Right kidney (tissue), 1 donor: ENCODE results near the gene NPPA.

Experiments used
- DNase-seq: peaks from one replicate; pipeline ENCODE4 v3.0.0-alpha.2; 2016

The NPPA gene

DNA sequence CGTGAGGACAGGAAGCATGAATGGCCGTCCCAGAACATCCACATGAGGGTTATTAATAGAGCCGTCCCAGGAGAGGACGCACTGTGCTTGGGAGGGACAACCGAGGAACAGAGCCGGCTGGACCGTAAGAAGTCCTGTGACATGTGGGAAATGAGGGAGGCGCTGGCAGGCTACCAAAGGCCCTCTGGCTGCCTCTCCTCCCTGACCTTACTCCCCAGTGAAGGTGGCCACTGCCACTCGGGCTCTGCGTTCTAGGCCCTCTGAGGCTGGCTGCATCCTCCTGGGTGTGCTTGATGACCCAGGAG, 26.6 kb upstream of the NPPA start:
- no peak for DNase-seq

DNA sequence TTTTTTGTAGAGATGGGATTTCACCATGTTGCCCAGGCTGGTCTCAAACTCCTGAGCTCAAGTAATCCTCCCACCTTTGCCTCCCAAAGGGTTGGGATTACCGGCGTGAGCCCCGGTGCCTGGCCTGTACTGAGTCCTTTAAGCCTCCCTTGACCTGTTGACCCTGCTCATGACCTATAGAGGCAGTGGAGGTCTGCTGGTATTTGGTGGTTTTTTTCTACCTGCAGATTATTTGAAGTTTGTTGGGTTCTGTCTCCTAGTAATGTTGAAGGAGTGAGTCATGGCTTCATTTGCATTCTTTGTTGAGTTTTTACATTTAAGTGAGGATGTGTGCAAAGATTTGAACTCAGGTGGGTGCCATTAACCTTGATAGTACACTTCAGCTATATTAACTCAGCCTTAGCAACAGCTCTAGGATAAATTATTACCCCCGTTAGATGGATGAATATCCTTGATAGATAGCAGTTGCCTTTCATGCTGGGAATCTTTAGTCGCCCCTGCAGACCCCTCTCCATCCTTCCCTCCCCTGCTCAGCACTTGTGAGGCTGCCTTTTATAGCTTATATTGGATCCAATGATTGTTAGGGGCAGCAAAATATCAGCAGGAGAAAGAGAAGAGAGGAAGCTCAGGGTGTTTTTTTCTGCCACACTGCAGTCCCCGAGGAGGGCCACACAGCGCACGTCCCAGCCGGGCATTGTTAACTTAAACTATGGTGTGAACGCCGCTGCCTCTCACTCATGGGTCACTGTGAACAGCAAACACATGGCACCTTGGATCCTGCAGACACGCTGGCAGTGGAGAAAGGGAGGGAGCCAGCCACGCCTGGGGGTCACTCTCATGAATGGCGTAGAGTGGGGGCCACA, 26.0 kb upstream of the NPPA start:
- no peak for DNase-seq

DNA sequence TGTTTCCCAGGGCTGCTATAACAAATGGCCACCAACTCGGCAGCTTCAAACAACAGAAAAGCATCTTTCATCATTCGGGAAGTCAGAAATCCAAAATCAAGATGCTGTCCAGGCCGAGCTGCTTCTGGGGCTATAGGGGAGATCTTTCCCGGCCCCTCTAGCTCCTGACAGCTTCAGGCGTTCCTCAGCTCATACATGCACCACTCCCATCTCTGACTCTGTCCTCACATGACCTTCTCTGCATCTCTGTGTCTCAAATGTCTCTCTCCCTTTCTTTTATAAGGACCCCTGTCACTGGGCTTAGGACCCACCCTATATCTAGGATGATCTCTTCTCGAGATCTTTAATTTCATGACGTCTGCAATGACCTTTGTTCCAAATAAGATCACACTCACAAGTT, 25.0 kb upstream of the NPPA start:
- no peak for DNase-seq

DNA sequence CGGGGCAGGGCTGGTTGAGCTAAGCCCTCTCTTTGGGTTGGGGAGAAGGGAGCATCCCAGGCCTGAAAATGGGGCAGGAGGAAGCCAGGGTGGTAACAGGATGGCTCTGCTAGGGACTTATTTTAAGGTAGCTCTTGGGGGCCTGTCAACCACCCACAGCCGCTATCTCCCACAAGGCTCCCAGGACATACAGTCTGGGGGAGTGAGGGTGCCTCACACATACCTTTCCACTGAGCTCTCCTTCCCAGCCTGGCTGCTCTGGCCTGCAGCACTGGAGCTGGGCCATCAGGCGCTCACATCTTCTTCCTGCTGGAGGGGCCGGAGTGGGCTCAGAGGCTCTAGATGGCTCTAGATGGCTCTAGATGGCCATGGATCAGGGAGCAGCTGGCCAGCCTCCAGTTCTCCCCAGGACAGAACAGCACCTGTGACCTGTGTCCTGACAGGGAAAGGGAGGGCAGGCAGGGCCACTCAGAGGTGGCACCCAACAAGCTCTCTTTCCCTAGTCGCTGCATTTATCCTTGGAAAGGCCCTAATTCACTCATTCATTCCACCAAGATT, 22.1 kb upstream of the NPPA start:
- DNase-seq: no peak

DNA sequence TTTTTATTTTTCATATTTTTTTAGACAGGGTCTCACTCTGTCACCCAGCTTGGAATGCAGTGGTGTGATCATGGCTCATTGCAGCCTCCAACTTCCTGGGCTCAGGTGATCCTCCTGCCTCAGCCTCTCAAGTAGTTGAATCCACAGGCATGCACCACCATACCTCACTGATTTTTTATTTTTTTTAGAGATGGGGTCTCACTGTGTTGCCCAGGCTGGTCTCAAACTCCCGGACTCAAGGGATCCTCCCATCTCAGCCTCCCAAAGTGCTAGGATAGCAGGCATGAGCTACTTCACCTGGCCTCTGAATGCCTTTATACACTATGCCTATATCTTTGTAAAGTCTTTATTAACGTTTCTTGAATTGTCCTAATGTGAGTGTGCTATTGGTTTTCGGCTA, 21.5 kb upstream of the NPPA start:
- DNase-seq: no peak

DNA sequence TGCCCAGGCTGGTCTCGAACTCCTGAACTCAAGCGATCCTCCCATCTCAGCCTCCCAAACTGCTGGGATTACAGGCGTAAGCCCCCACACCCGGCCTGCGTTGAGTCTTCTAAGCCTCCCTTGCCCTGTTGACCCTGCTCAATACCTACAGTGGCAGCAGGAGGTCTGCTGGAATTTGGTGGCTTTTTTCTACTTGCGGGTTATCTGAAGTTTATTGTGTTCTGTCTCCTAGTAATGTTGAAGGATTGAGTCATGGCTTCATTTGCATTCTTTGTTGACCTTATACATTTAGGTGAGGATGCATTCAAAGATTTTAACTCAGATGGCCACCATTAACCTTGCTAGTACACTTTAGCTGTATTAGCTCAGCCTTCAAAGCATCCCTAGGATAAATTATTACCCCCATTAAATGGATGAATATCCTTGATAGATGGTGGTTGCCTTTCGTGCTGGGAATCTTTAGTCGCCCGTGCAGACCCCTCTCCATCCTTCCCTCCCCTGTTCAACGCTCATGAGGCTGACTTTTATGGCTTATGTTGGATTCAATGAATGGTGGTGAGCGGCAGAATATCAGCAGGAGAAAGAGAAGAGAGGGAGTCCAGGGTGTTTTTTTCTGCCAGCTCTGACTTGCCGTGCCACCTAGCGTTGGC, 20.9 kb upstream of the NPPA start:
- DNase-seq: no peak

DNA sequence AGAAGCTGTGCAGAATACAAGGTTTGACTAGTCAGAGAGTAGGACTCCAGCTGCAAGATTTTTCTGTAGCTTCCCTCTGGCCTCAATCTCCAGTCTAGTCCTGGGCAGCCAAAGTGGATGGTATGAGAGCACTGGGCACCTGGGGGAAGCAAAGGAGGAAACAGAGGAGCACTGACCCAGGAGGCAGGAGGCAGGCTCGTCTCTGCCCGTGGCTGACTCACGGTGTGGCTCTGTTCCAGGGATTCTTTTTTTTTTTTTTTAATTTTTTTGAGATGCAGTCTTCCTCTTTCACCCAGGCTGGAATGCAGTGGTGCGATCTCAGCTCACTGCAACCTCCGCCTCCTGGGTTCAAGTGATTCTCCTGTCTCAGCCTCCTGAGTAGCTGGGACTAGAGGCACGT, 15.3 kb upstream of the NPPA start:
- no peak for DNase-seq

DNA sequence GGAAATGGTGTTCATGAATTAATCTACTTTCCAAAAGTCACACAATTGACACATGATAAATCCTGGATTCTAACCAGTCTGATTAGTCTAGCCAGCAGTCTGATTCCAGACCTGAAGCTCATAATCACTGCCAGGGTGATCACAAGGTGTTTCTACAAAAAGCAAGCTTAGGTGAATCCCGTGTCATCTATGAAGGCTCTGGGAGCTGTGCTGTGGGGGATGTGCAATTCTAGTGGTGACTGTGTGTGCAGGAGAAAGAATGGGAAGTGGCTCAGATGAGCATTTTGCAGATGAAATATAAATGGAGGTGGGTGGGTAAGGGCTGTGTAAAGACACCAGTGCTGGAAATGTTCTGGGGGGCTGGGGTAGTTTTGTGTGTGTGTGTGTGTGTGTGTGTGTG, 13.0 kb upstream of the NPPA start:
- DNase-seq: no peak

DNA sequence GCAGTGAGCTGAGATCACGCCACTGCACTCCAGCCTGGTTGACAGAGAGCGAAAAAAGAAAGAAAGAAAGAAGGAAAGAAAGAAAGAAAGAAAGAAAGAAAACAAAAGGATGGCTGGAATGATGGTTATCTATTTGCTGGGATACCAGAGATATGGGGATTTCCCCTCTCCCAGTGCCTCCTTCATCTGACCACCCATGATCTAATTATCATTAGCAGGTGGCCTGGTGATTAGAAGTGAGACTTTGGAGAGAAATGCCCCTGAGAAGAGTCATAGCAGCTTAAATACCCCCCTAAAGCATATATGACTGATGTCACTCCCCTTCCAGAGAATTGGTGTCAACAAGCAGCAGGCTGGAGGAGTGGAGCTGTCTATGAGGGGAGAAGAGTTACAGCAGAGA, 12.5 kb upstream of the NPPA start:
- no peak for DNase-seq

DNA sequence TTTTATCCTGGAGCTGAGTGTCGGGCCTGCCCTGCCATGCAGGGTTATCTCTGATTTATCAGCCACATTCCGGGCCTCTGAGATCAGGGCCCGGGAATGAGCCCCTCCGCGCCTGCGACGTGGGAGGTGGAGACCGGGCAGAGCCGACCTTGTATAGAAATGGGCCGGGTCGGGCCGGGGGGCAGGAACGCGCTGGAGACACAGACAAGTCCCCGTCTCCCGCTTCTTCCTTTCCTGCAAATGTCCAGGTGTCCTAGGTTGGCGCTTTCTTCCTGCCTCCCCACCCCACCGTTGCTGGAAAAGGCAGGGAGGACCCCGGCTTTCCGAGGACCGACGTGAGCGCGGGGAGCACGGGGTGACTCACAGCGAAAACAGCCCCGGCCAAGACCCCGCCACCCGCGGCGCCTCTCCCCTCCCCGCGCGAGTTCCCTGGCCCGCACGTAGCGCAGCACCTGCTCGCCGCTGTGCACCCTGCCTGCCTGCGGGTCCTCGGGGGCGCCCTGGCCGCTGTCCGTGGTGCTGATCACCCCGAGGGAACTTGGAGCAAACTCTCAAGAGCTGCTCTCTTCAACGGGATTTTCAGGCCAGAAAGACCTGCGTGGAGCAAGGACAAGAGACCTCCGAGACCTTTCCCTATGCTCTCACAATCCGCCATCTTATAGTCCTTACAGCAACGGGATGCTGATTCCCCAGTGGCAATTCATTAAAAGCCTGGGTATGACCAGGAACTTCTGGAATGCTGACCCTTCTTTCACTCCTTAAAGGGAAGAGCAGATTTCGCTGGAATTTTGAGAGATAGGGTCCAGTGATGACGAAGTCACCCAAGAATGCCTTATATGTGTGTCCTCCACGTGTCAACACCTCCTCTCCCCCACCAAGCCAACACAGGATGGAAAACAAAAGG, 11.6 kb upstream of the NPPA start:
- peak; percentile 52 for DNase-seq

DNA sequence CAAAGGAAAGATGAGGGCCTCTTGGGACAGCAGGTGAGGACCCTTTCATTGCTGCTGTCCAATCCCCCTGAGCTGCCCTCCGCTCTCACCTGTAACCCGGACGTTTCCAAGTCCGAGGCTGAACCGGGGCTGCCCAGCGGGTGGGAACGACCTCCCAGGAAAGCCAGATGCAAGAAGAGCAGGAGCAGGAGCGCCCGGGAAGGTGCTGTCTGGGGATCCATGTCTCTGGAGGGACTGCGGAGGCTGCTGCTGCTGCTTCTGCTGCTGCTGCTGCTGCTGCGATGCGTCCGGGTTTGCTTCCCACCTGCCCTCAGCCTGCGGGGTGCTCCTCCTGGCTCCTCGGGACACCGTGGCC, 11.0 kb upstream of the NPPA start, which contains the start of gene NPPB:
TSS of gene NPPB (minus strand) at position 333 of the 355 bp plus-strand sequence. CDS start at position 221, 112 bp downstream.
- DNase-seq: no peak

DNA sequence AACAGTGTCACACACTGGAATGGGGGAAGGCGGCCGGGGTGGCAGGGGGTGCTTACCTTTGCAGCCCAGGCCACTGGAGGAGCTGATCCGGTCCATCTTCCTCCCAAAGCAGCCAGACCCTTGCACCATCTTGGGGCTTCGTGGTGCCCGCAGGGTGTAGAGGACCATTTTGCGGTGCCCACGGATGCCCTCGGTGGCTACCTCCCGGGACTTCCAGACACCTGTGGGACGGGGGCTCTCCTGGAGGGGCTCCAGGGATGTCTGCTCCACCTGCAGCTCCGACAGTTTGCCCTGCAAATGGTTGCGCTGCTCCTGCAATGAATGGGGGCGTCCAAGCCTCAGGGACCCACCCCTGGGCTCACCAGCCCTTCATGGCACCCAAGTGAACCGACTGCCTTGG, 10.6 kb upstream of the NPPA start:
- no peak for DNase-seq

DNA sequence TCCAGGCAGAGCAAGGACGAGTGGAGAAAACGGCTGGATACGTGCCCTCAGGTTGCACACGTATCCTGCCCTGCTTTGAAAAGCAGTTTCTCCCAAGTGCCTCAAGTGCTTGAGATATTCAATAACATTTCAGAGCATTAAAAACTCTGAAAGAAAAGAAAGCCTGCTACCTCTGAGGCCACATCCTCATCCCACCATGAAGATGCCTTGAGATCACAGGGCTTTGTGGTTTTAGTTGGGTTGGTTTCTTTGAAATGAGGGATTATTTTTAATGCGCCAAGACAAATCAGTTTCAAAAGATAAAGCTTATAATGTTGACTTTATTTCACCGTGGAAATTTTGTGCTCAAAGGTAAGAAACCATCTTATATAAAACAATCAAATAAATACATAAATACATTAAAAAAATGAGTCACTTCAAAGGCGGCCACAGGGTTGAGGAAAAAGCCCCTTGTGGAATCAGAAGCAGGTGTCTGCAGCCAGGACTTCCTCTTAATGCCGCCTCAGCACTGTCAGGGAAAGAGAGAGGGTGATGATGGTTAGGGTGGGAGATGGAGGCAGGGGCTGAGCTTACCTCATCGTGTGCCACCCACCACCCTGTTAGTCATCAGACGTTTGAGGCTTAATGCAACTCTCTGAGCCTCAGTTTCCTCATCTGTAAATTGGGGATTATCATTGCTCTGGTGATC, 9.7 kb upstream of the NPPA start:
- no peak for DNase-seq

DNA sequence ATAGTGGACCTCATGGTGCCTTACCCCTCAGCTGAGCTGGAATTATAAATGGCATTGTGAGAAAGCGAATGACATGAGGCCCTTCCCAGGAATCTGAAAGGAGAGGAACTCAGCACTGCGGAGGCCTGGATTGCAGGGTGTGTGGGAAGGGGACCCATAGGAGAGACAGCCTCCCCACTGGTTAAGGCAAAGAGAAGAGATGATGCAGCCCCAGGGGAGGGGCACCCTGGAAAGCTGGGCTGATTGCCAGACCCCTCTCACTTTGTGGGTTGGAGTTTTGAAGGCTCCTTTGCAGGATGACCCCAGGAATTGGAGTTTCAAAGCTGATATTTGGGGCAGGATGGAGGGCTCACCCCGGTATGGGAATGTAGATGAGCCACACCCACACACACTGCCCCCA, 9.1 kb upstream of the NPPA start:
- no peak for DNase-seq

DNA sequence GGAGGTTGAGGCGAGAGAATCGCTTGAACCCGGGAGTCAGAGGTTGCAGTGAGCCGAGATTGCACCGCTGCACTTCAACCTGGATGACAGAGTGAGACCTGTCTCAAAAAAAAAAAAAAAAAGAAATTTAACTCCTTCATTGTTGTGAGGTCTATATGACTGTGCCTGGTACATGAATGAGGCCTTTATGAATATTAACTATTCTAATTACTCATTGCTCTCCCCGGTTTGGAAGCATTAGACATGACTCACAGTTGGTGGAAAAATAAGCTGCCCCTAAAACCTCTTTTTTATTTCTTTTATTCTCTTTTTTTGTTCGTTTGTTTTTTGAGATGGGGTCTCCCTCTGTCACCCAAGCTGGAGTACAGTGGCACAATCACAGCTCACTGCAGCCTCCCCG, 7.8 kb upstream of the NPPA start:
- no peak for DNase-seq

DNA sequence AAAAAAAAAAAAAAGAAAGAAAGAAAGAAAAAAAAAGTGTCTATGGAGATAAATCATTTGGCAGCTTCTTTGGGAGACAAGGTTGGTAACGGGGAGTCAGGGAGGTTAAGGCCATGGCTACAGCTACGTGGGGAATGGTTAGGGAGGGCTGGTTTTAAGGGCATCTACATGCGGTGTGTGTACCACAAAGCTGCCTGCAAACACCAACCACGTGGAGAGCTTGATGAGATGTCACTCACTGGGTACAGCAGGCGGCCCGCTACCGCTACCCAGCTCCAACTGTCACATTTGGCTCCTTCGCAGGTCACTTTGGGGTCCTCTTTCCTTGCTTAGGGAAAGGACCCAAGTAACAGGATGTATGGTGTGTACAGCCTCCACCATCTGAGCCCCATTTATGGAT, 6.9 kb upstream of the NPPA start:
- no peak for DNase-seq

DNA sequence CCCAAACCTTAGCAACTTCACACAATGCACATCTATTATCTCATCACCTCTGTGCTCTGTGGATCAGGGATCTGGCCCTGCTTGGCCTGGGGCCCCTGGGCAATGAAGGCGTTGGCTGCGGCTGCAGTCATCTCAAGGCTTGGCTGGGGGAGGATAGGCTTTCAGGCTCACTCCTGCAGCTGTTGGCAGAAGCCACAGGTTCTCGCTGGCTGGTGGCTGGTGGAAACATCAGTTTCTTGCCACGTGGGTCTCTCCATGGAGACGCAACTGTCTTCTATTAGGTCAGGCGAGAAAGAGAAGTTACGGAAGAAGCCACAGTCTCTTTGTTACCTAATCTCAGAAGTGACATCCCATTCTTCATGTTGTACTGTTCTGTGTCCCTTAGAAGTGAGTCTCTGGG, 3.6 kb upstream of the NPPA start:
- DNase-seq: no peak

DNA sequence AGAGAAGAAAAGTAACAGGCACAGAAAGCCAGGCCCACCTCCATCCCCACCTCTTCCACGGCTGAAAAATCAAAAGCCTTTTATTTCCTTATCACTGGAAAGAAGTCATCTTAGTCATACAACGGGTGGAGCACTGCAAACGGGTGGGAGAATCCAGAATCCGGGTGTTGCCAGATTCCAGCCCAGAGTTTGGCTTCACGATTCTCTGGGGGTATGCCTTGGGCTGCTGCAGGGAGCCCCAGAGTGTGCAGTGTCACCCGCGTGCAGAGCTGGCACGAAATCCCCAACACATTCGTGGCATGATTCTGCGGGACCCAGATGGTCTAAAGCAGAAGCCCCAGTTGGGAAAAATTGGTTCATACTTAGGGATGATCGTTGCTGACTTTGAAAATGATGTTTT, 2.6 kb upstream of the NPPA start:
- DNase-seq: no peak

DNA sequence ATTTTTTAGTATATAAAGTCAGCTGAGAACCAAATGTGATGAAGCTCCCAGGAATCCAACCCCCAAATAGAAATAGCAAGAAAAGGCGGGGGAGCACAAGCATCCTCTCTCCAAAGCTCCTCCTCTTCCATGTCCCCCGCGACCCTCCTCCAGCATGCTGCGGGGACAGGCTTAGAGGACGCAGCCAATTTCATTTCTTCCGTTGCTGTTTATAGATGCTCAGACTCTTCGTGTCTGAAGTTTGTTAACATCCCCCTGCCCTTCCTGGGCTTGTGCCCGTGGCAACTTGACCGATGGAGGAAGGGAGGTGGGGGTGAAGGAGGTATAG, 754 bp upstream of the NPPA start:
- no peak for DNase-seq

DNA sequence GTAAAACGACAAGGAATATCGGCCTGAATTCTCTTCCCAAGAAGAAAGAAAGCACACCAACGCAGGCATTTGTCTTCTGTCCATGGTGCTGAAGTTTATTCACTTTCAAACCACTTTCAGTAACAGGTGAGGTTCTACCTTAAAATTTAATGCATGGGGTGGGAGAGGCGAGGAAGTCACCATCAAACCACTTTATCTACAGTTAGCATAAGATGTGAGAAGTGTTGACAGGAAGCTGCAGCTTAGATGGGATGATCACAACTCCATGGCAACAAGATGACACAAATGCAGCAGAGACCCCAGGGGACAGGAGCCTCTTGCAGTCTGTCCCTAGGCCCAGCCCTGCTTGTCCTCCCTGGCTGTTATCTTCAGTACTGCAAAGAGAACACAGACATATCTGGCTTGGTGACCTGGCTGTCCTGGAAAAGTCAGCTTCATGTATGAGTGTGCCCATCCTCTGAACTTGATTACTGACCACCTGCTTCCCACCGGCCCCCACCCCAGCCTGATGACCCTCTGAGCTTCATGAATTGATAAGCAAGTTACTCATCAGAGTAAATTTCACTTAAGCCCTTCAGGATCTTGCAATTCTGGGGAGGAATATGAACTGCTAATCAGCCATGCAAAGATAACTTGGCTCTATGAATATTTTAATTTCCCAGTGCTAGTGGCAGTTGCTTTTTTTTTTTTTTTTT, 1.8 kb downstream of the NPPA start:
- DNase-seq: no peak

DNA sequence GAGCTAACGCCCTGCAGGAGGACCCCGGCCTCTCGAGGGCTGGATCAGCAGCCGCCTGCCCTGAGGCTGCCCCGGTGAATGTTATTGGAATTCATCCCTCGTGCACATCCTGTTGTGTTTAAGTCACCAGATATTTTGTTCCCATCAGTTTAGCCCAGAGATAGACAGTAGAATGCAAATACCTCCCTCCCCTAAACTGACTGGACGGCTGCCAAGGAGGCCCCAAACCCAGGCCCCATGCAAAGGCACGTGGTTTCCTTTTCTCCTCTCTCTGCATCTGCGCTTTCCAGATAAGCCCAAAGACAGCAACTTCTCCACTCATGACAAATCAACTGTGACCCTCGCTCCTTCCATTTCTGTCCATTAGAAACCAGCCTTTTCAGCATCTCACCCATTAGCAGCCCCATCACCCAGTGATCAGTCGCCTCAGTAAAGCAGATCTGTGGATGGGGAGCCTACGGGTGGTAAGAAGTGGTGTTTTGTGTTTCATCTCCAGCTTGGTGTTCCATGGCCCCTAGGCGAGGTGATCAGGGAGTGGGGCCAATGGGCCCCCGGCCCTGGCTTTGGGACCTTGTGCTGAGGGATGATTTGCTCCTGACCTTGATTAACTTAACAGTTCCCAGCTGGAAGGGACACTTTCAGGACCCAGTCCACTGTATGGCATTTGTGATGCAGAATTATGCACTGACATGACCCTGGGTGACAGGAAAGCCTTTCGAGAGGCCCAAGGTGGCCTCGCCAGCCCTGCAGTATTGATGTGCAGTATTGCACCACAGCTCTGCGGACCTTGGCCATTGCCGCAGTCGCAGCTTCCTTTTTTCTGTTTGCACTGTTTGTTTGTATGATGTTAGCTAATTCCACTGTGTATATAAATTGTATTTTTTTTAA, 5.2 kb downstream of the NPPA start:
- no peak for DNase-seq
